H1 (cell line): ENCODE results near the gene CNDP1. TPM values are rescaled to one million over a fixed set of nuclear protein-coding genes. Genes with fewer than 3 reads are reported as not detected.

Experiments used
- CTCF ChIA-PET: fragments of 300-600 bp; sonication (Branson Sonifier 250); formaldehyde crosslinking; loops from one replicate; lab custom pipeline; 2021; ENCODE audit not compliant: partially characterized antibody; lab: Charles Lee
- POLR2A ChIA-PET: fragments of 300-600 bp; sonication (Branson Sonifier 250); formaldehyde crosslinking; loops from one replicate; lab custom pipeline; 2021; ENCODE audit warnings: inconsistent platforms; ENCODE audit not compliant: partially characterized antibody; lab: Charles Lee
- DNase-seq, 2 experiments: peaks; one replicate each; pipeline versions ENCODE4 v3.0.0 to v3.0.0-alpha.2; 2010 to 2022; ENCODE audit warnings: low spot score in 2 of 2, low read depth in 1 of 2, mixed read lengths in 1 of 2
- FAIRE-seq: peaks from 2 replicates; lab custom pipeline; 2011; peaks lifted over from hg19 to GRCh38; lab: Jason Lieb, UNC
- H2AFZ ChIP-seq: 2 replicates; pipeline ENCODE4 v1.8.1; 2012; ENCODE audit warnings: low read length, inconsistent platforms
- H2AK5ac ChIP-seq: 2 replicates; pipeline ENCODE4 v1.6.1; 2013; ENCODE audit warnings: low read depth, low read length
- H2BK120ac ChIP-seq: replicated peaks from 2 replicates; pipeline ENCODE3; 2013; ENCODE audit warnings: low read depth, low read length, inconsistent platforms
- H2BK12ac ChIP-seq: 2 replicates; pipeline ENCODE4 v1.6.1; 2013; ENCODE audit warnings: low read depth, low read length
- H2BK15ac ChIP-seq: 2 replicates; pipeline ENCODE4 v1.6.1; 2013; ENCODE audit warnings: low read length
- H2BK20ac ChIP-seq: 2 replicates; pipeline ENCODE4 v1.6.1; 2013; ENCODE audit warnings: low read length
- H2BK5ac ChIP-seq: 2 replicates; pipeline ENCODE4 v1.6.1; 2013; ENCODE audit warnings: low read depth, low read length
- H3K14ac ChIP-seq: 2 replicates; pipeline ENCODE4 v1.6.1; 2013; ENCODE audit warnings: inconsistent platforms; ENCODE audit not compliant: insufficient read length
- H3K18ac ChIP-seq: 2 replicates; pipeline ENCODE4 v1.6.1; 2013; ENCODE audit warnings: low read length; ENCODE audit errors: extremely low read depth
- H3K23ac ChIP-seq: 2 replicates; pipeline ENCODE4 v1.6.1; 2013; ENCODE audit warnings: inconsistent platforms; ENCODE audit not compliant: insufficient read length
- H3K23me2 ChIP-seq: 2 replicates; pipeline ENCODE4 v1.6.1; 2013; ENCODE audit warnings: low read depth, low read length
- H3K27ac ChIP-seq: 2 replicates; pipeline ENCODE4 v1.6.1; 2011; ENCODE audit warnings: low read depth, low read length, inconsistent platforms
- H3K27me3 ChIP-seq, 4 experiments: replicated peaks in 1 of 4; 1 replicate in 1 of 4; 2 replicates in 3 of 4; pipeline versions ENCODE4 v1.6.1 to v1.8.1; 2011 to 2013; ENCODE audit warnings: low read length in 3 of 4, mild to moderate bottlenecking in 3 of 4, inconsistent platforms in 2 of 4, mixed read lengths in 2 of 4, moderate library complexity in 1 of 4; ENCODE audit not compliant: control insufficient read depth in 3 of 4, insufficient read depth in 3 of 4; ENCODE audit errors: extremely low read depth in 1 of 4
- H3K36me3 ChIP-seq, 4 experiments: 2 replicates each; pipeline versions ENCODE4 v1.6.1 to v1.8.1; 2011 to 2013; ENCODE audit warnings: mild to moderate bottlenecking in 4 of 4, low read length in 3 of 4, moderate library complexity in 2 of 4, control low read depth in 1 of 4, inconsistent platforms in 1 of 4; ENCODE audit not compliant: insufficient read depth in 4 of 4, control insufficient read depth in 2 of 4
- H3K4ac ChIP-seq: replicated peaks from 2 replicates; pipeline ENCODE3; 2013; ENCODE audit warnings: low read length, low read depth, mixed read lengths, inconsistent platforms; ENCODE audit not compliant: insufficient read length
- H3K4me1 ChIP-seq, 4 experiments: replicated peaks in 1 of 4; 1 replicate in 1 of 4; 2 replicates in 3 of 4; pipeline versions ENCODE4 v1.6.1 to v1.8.1; 2011 to 2013; ENCODE audit warnings: low read length in 3 of 4, inconsistent platforms in 2 of 4, mixed read lengths in 1 of 4; ENCODE audit not compliant: insufficient read depth in 4 of 4, control insufficient read depth in 3 of 4
- H3K4me2 ChIP-seq, 2 experiments: 2 replicates each; pipeline versions ENCODE4 v1.6.1 to v1.8.1; 2011 to 2013; ENCODE audit warnings: low read depth in 2 of 2, low read length in 2 of 2, control low read depth in 1 of 2, inconsistent platforms in 1 of 2, mild to moderate bottlenecking in 1 of 2; ENCODE audit not compliant: insufficient read depth in 1 of 2
- H3K4me3 ChIP-seq, 4 experiments: fragments of 200-600, 300-600 bp in 1 of 4; sonication (generic), shearing (Covaris generic), sonication (Bioruptor Twin) in 1 of 4; 2 replicates each; pipeline versions ENCODE4 v1.5.1 to v1.8.1; 2011 to 2016; ENCODE audit warnings: low read length in 4 of 4, low read depth in 3 of 4, control low read depth in 2 of 4, inconsistent platforms in 2 of 4, mild to moderate bottlenecking in 2 of 4, mixed read lengths in 1 of 4, moderate library complexity in 1 of 4; ENCODE audit not compliant: insufficient read depth in 2 of 4; ENCODE audit errors: extremely low read depth in 1 of 4
- H3K56ac ChIP-seq: replicated peaks from 2 replicates; pipeline ENCODE3; 2013; ENCODE audit warnings: low read depth, mild to moderate bottlenecking, mixed read lengths, low read length, inconsistent platforms; ENCODE audit not compliant: insufficient read length
- H3K79me1 ChIP-seq: 2 replicates; pipeline ENCODE4 v1.6.1; 2013; ENCODE audit warnings: low read depth, low read length, control low read depth
- H3K79me2 ChIP-seq, 2 experiments: 2 replicates each; pipeline versions ENCODE4 v1.6.1 to v1.8.1; 2012 to 2013; ENCODE audit warnings: low read length in 2 of 2, mild to moderate bottlenecking in 2 of 2, inconsistent platforms in 1 of 2; ENCODE audit not compliant: insufficient read depth in 2 of 2, control insufficient read depth in 1 of 2
- H3K9ac ChIP-seq, 4 experiments: replicated peaks in 1 of 4; 1 replicate in 1 of 4; 2 replicates in 3 of 4; pipeline versions ENCODE4 v1.6.1 to v1.8.1; 2011 to 2013; ENCODE audit warnings: low read depth in 3 of 4, low read length in 3 of 4, control low read depth in 2 of 4, mild to moderate bottlenecking in 2 of 4, moderate library complexity in 2 of 4, inconsistent platforms in 1 of 4; ENCODE audit errors: extremely low read depth in 1 of 4
- H3K9me3 ChIP-seq, 2 experiments: 2 replicates each; pipeline versions ENCODE4 v1.6.1 to v1.8.1; 2012 to 2013; ENCODE audit warnings: mild to moderate bottlenecking in 2 of 2, moderate library complexity in 2 of 2, control low read depth in 1 of 2, inconsistent platforms in 1 of 2, low read depth in 1 of 2, low read length in 1 of 2, mixed read lengths in 1 of 2; ENCODE audit not compliant: insufficient read depth in 2 of 2
- H4K20me1 ChIP-seq, 2 experiments: replicated peaks in 1 of 2; 2 replicates each; pipeline versions ENCODE3 to v1.8.1; 2011 to 2013; ENCODE audit warnings: inconsistent platforms in 2 of 2, low read length in 2 of 2, mild to moderate bottlenecking in 1 of 2; ENCODE audit not compliant: insufficient read depth in 2 of 2, control insufficient read depth in 1 of 2
- H4K5ac ChIP-seq: 2 replicates; pipeline ENCODE4 v1.6.1; 2013; ENCODE audit warnings: low read length, low read depth, mixed read lengths, inconsistent platforms; ENCODE audit not compliant: insufficient read length
- H4K8ac ChIP-seq: 2 replicates; pipeline ENCODE4 v1.8.0; 2013; ENCODE audit warnings: mild to moderate bottlenecking, moderate library complexity, low read length, inconsistent platforms; ENCODE audit not compliant: insufficient read depth; ENCODE audit errors: extremely low read depth
- H4K91ac ChIP-seq: replicated peaks from 2 replicates; pipeline ENCODE3; 2013; ENCODE audit warnings: low read length, mixed read lengths, inconsistent platforms; ENCODE audit not compliant: insufficient read length
- CREB1 ChIP-seq: IDR thresholded peaks from 2 replicates; pipeline ENCODE4 v1.6.1; 2012; ENCODE audit warnings: inconsistent platforms
- EGR1 ChIP-seq: IDR thresholded peaks from 2 replicates; pipeline ENCODE4 v1.6.1; 2011; ENCODE audit warnings: low read depth, low read length, borderline replicate concordance
- EP300 ChIP-seq, 2 experiments: IDR thresholded peaks; 1 replicate in 1 of 2; 2 replicates in 1 of 2; pipeline ENCODE4 v1.6.1; 2011 to 2012; ENCODE audit warnings: low read depth in 2 of 2, low read length in 2 of 2, mild to moderate bottlenecking in 2 of 2, borderline replicate concordance in 1 of 2, inconsistent platforms in 1 of 2, moderate library complexity in 1 of 2
- GABPA ChIP-seq: IDR thresholded peaks from 2 replicates; pipeline ENCODE4 v1.6.1; 2011; ENCODE audit warnings: mild to moderate bottlenecking, low read length, moderate library complexity, borderline replicate concordance; ENCODE audit not compliant: insufficient read depth
- GTF2F1 ChIP-seq: IDR thresholded peaks from 2 replicates; pipeline ENCODE4 v1.6.1; 2012; ENCODE audit warnings: low read depth, low read length, improper control_type of control experiment, borderline replicate concordance
- SIN3A ChIP-seq, 2 experiments: IDR thresholded peaks in 1 of 2; conservative IDR thresholded peaks in 1 of 2; 2 replicates each; pipeline ENCODE4 v1.6.1; 2011 to 2012; ENCODE audit warnings: low read length in 2 of 2, improper control_type of control experiment in 1 of 2, low read depth in 1 of 2, mild to moderate bottlenecking in 1 of 2
- SIX5 ChIP-seq: IDR thresholded peaks from 2 replicates; pipeline ENCODE4 v1.6.1; 2011; ENCODE audit warnings: mild to moderate bottlenecking, low read depth, low read length
- TBP ChIP-seq: IDR thresholded peaks from 2 replicates; pipeline ENCODE4 v1.6.1; 2011; ENCODE audit warnings: low read depth, low read length, improper control_type of control experiment
- YY1 ChIP-seq: IDR thresholded peaks from 2 replicates; pipeline ENCODE4 v1.6.1; 2011; ENCODE audit warnings: low read depth, mild to moderate bottlenecking, low read length
- WGBS, 2 experiments: shearing (Covaris generic) in 1 of 2; methylation state at CpG; one replicate each; pipeline versions ENCODE4 v1.1.6 to v1.1.7; 2013 to 2015; ENCODE audit warnings: low lambda C conversion rate in 2 of 2, mixed read lengths in 2 of 2, inconsistent platforms in 1 of 2, low coverage in 1 of 2, missing lambda C conversion rate in 1 of 2; ENCODE audit not compliant: insufficient replicate concordance in 2 of 2, insufficient coverage in 1 of 2, insufficient read length in 1 of 2; ENCODE audit errors: extremely low coverage in 1 of 2, missing lambda C conversion rate in 1 of 2; 5-methylcytosine and 5-hydroxymethylcytosine counted together
- polyA plus RNA-seq, 7 experiments: library from polyadenylated mRNA; depleted of rRNA in 3 of 7; stranded (reverse) in 5 of 7; unstranded in 2 of 7; fragments of >200 nt in 5 of 7; fragments of 200-250 nt in 2 of 7; gene quantifications; 1 replicate in 5 of 7; 2 replicates in 1 of 7; 4 replicates in 1 of 7; pipeline versions ENCODE4 v1.2.1 to v1.2.3, GENCODE V29; 2011 to 2013; ENCODE audit warnings: missing spikeins in 2 of 7, mixed read lengths in 2 of 7
- total RNA-seq: library from RNA; stranded (reverse); fragmentation: NEBNext Ultra II Directional; extraction: Animal tissue kit (Norgen Biotek cat#: 25700); gene quantifications from 2 replicates; pipeline ENCODE4 v1.2.1, GENCODE V29; 2021
- TF ChIP-seq, protein P1 (sequence below): IDR thresholded peaks from 2 replicates; pipeline ENCODE4 v1.6.1; 2011; ENCODE audit warnings: low read length, improper control_type of control experiment

The CNDP1 gene
- total and polyA plus RNA-seq, 2 of the 8 experiments (the other 6 are each of a cell fraction or from before 2014, with no cell fraction given) = 0.09 TPM; not detected in 1

DNA sequence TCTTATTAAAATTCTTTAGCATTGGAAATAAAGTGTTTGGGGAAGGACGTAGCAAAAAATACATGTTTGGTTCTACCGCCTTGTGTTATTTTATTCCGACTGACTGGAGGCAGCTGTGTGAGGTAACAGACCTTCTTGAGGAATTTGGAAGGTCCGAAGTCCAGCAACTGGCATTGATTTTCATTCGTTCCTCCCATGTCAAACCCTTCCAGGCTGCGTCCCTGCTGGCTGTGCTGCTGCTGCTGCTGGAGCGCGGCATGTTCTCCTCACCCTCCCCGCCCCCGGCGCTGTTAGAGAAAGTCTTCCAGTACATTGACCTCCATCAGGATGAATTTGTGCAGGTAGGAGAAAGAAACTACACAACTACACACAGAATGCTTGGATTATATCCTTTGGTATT lies 21.8 kb downstream of the CNDP1 start:
- no peak overlapping the region for H2AFZ ChIP-seq
- no peak overlapping the region for H3K56ac ChIP-seq
- H3K18ac ChIP-seq = no peak overlapping the region
- H3K14ac ChIP-seq = no peak overlapping the region
- no peak overlapping the region for H3K27ac ChIP-seq
- FAIRE-seq (no peak), DNase-seq (no peak)
- no peak overlapping the region for H2BK120ac ChIP-seq
- H2BK15ac ChIP-seq = no peak overlapping the region
- no peaks in the 10 kb centered on the region for H3K9me3 ChIP-seq
- no peak overlapping the region for H3K4me2 ChIP-seq
- no peak overlapping the region for H3K4me3 ChIP-seq
- ChIA-PET POLR2A (no interaction called here), CTCF (interaction anchor here (2.4 kb wide), 1 partner anchor 12 kb away, joined by 9 read pairs; no protein-coding TSS in a partner anchor)
- H2BK20ac ChIP-seq = no peak overlapping the region
- no peaks in the 10 kb centered on the region for H3K4me1 ChIP-seq
- H3K23ac ChIP-seq = no peak overlapping the region
- H3K4ac ChIP-seq = no peak overlapping the region
- no peaks in the 10 kb centered on the region for H4K20me1 ChIP-seq
- H4K5ac ChIP-seq = no peak overlapping the region
- no peaks in the 10 kb centered on the region for H3K79me1 ChIP-seq
- H3K27me3 ChIP-seq = no peaks in the 10 kb centered on the region
- no peak overlapping the region for H4K91ac ChIP-seq
- WGBS, 2 experiments = 92% methylated on average over 11 of the region's 11 CpGs; no CpG with 5 or more reads in 1 of the 2 experiments
- no peak overlapping the region for H4K8ac ChIP-seq
- H3K79me2 ChIP-seq = no peaks in the 10 kb centered on the region
- H2BK5ac ChIP-seq = no peak overlapping the region
- H2BK12ac ChIP-seq = no peak overlapping the region
- H2AK5ac ChIP-seq = no peak overlapping the region
- TF ChIP-seq, protein P1, sequence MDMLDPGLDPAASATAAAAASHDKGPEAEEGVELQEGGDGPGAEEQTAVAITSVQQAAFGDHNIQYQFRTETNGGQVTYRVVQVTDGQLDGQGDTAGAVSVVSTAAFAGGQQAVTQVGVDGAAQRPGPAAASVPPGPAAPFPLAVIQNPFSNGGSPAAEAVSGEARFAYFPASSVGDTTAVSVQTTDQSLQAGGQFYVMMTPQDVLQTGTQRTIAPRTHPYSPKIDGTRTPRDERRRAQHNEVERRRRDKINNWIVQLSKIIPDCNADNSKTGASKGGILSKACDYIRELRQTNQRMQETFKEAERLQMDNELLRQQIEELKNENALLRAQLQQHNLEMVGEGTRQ = no peak
- TF ChIP-seq EP300 (IDR thresholded peaks at IDR 0.05; ENCODE audit: borderline replicate concordance in 1 of 2, low read depth in 2 of 2, low read length in 2 of 2) (no peak), EGR1 (no peak), GABPA (no peak), GTF2F1 (no peak), SIX5 (no peak), TBP (no peak), CREB1 (no peak), SIN3A (conservative IDR thresholded peaks at IDR 0.05 in 1 of 2, IDR thresholded peaks at IDR 0.05 in 1 of 2; ENCODE audit: low read depth in 1 of 2, low read length in 2 of 2) (no peak), YY1 (no peak)
- no peaks in the 10 kb centered on the region for H3K36me3 ChIP-seq
- no peak overlapping the region for H3K9ac ChIP-seq
- H3K23me2 ChIP-seq = no peaks in the 10 kb centered on the region; the same call in 1 of the 2 replicates
